ENCODE measurements around the gene COA5.

Gene COA5, protein sequence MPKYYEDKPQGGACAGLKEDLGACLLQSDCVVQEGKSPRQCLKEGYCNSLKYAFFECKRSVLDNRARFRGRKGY

DNA sequence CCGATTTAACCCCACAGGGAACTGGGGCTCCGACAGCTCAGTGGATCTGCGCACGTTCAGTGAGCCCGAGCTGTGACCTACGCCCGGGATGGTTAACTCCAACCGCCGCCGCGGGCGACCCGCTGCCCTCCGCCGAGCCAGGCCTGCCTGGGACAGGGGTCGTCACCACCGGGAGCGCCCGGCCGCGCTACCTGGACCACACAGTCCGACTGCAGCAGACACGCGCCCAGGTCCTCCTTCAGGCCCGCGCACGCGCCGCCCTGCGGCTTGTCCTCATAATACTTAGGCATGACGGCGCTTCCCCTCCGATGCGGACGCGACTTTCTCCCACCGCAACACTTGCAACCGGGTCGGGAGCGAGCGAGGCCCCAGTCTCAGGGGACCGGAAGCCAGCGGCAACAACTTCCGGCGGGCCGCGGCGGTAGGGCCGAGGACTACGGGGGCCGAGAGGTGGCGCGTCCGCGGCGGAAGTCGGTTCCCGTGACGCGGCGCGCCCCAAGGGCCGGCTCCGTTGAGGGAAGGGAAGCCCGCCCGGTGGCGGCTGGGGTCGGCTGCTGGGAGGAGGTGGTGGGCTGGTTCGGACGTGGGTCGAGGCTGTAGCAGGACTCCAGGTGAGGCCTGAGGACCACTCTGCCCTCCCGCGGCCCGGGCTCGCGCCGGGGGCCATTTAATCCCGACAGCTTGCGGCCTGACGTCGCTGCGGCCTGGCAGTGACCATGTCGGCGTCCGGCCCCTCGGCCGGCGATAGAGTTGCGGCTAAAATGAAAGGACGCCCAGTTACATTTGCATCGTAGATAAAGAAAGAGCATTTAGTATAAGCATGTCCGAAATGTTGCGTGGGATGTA lies at the start of gene COA5, which contains the start of gene UNC50:
Gene COA5, minus strand, starts transcription at position 397 of the 846 bp plus-strand sequence. Its CDS starts 107 bp downstream, at position 290.
Gene UNC50, plus strand, starts transcription at position 474 of the 846 bp plus-strand sequence. CDS start 1,171 bp downstream, outside the sequence.
- peak within 1 kb of the TSS; percentile 85 for H3K4me3 ChIP-seq (ENCODE audit: low read depth, low read length)

DNA sequence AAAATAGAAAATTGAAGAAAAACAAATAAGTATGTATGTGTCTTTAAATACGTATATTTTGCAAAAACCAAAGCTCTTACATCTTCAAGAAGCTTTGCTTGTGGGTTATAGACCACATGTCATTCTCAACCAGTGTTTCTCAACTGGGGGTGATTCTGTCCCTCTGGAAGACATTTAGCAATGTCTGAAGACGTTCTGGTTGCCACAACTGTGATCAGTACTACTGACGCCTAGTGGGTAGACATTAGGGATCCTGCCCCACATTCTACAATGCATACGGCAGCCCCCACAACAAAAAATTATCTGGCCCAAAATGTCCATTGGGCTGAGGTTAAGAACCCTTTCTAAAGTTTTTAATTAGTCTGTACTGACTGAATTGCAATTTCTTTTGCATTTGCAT lies 48.5 kb upstream of the COA5 start:
- H3K4me3 ChIP-seq (ENCODE audit: low read depth, low read length), result no peak overlapping the region

DNA sequence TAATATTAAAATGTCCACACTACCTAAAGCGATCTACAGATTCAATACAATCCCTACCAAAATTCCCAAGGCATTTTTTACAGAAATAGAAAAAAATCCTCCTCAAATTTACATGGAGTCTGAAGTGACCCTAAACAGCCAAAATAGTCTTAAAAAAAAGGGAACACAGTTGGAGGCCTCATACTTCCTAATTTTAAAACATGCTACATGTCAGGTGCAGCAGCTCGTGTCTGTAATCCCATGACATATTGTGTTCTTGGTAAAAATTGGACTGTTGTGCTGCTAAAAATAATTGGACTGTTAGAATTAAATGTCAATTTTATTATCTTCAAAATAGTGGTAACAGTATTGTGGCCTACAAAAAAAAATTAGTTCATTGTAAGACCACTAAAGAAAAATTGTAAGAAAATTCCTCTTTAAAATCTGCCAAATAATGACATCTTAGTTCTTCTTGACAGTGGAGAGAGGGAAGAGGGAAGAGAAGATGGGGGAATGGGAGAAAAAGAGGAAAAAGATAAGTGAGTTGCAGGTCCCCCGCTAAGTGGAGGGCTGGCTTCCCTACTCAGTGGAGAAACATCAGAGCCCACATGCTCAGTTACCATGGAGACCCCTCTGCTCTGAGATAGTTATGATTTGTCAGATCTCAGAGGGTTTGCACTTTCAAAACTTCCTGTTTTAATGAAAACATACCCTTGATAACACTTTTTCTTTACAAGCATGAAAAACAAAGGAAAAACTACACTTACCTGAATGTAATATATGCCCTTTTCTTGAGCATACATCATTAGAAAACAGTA lies 46.6 kb upstream of the COA5 start:
- H3K4me3 ChIP-seq (ENCODE audit: low read depth, low read length), result no peak overlapping the region

DNA sequence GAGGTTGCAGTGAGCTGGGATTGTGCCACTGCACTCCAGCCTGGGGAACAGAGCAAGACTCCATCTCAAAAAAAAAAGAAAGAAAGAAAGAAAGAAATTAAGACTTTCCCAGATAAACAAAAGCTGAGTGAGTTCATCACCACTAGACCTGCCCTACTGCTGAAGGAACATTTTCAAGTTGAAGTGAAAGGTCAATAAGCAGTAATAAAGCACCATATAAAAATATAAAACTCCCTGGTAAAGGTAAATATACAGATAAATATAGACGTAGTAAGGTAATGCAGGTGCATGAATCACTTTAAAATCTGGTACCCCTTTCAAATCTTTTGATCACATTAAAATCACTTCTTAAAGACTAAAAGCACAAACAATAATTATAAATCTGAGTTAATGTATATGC lies 42.7 kb upstream of the COA5 start:
- no peak overlapping the region for H3K4me3 ChIP-seq (ENCODE audit: low read depth, low read length)

DNA sequence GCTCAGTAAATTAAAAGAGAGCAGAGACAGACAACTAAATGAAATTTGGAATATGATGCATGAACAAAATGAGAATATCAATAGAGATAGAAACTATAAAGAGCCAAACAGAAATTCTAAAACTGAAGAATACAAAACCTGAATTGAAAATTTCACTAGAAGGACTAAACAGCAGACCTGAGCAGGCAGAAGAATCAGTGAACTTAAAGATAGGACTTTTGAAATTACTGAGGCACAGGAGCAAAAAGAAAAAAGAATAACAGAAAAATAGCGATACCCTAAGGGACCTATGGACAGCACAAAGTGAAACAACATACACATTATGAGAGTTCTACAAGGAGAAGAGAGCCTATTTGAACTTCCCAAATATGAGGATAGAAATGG lies 41.7 kb upstream of the COA5 start:
- H3K4me3 ChIP-seq (ENCODE audit: low read depth, low read length), result no peak overlapping the region

DNA sequence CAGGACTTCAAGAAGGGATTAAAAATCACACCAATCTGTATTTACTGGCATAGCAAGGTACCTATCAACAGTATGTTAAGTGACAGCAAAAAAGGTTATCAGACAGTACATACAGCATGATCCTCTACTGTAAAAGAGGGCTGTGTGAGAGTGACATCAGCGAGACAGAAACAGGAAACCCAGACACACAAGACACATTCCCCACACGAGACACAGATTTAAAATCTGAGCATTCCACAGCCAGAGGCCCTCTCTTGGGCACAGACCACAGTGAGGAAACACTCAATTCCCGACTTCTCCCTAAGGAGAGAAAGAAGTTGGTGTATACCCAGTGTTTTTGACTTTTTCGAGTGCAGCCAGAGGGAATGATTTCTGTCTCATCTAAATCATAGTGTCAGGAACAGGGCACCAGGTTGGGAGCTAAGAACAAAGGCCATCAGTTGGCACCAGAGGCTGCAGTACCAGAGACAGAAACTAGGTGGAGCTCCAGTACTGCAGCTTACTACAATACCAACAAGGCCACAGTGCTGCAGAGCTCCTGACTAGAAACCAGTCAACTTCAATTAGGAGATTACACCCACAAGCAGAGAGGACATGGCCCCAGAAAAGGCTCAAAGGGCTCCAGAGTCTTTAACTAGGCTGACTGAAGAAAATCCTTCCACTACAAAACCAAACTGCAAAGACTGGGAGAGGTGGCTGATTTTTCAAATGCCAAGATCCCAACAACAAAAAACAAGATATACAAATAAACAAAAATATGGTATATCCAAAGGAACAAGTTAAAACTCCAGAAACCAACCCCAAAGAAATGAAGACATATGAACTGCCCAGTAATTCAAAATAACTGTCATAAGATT lies 41.1 kb upstream of the COA5 start:
- no peak overlapping the region for H3K4me3 ChIP-seq (ENCODE audit: low read depth, low read length)

DNA sequence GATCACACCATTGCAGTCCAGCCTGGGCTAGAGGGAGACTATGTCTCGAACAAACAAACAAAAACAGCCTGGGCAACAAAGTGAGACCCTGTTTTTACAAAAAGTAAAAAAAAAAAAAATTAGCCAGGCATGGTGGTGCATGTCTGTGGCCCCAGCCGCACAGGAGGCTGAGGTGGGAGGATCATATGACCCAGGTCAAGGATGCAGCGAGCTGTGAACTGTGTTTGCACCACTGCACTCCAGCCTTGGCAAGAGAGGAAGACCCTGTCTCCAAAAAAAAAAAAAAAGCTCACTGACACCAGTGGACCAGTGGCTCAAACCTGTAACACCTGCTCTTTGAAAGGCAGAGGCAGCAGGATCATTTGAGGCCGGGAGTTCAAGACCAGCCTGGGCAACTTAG lies 40.1 kb upstream of the COA5 start:
- H3K4me3 ChIP-seq (ENCODE audit: low read depth, low read length), result no peak overlapping the region

DNA sequence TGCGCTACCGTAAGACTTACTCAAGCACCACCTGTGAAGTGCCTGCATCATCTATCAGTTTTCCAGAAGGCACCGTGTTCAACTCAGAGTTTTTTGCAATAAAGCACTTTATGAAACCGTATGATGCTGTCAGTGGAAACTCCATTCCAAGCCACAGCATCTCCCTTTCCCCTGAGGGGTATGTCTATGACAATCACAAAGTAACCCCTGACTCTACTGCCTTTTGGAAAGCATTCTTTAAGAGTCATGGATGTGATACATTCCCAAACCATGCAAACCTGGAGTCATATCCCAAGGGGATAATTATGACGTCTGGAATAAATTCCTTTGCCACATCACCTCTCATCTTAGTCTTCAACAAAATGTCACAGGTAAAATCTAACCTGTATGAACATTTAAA lies 39.3 kb upstream of the COA5 start:
- no peak overlapping the region for H3K4me3 ChIP-seq (ENCODE audit: low read depth, low read length)

DNA sequence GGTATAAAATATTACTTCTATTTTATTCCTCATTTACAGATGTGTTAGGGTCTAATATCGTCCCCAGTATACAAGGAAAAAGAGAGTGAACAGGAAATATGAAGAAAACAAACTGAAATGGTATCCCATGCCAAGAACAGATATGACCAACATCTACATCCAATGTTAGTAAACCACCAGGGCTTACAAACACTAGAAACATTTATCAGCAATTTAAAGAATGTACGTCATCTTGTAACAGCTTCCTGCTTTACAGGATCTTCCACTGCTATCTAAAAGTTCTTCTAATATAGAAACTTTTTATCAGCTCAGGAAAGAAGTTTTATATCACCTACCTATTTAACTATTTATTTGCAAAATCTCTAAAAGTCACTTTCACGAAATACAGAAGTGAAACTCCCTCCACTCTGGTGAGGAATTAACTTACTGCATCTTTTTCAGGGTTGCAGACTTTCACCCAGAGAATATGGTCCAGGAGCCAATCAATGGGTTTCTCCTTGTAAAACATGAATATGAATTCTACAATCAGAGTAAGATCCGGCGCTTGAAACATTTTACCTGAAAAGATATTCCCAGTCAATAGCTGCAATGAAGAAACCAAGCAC lies 35.3 kb upstream of the COA5 start:
- H3K4me3 ChIP-seq (ENCODE audit: low read depth, low read length), result no peak overlapping the region

DNA sequence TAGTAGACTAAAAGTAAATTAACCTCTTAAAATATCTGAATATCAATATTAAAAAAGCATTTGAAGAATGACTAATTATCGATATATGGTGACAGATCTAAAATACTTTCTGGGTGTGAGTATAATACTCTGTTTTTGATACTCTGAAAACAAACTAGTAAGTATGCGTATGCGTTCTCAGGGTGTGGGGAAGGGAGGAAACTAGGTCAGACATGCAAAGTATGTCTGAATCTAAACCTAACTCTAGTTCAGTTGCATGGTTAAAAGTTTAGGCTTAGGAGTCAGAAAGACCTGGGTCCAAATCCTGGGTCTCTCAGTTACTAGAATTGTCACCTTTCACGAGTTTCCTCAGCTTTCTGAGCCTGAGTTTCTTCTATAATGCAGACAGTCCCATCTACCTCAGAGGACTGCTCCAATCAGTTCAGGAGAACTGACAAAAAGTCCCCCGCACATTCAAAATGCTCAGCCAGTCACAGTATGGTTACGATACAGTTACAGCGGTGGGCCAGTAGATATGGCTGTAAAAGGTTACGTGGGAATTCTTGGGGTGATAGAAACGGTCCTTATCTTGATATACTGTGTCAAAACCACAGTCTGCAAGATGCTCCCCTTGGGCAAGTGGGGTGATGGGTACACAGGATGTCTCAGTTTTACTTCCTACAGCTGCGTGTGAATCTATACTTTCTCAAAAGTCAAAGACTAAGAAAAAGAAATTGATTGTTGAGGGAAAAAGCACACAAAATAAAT lies 29.3 kb upstream of the COA5 start:
- no peak overlapping the region for H3K4me3 ChIP-seq (ENCODE audit: low read depth, low read length)

DNA sequence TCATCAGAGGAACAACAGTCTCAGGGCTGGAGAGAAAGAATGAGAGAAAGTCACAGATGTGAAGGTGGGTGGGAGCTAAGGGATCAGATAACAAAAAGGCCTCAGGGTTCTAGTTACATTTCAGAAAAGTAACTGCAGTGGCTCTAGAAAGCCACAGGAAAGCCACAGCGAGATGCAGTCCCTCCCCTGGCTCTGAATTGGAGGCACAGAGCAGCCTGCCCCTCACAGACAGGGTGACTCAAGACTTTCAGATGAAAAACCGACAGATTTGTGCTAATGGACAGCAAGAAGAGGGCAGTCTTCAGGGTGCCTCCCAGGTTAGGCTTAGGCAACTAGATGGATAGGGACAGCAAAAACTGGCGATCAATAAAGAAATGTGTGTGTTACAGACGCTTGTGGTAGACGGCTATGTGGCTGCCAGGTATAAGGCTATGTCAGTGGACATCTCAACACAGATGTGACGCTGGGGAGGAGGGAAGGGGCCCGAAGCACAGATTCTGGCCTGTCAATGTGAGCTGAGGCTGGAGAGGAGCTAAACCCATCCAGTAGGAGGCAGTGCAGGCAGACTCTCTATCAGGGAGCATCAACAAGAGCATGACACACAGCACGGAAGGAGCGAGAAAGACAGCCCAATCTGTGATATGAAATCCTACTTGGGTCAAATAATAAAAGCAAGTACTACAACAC lies 26.2 kb upstream of the COA5 start:
- no peak overlapping the region for H3K4me3 ChIP-seq (ENCODE audit: low read depth, low read length)

DNA sequence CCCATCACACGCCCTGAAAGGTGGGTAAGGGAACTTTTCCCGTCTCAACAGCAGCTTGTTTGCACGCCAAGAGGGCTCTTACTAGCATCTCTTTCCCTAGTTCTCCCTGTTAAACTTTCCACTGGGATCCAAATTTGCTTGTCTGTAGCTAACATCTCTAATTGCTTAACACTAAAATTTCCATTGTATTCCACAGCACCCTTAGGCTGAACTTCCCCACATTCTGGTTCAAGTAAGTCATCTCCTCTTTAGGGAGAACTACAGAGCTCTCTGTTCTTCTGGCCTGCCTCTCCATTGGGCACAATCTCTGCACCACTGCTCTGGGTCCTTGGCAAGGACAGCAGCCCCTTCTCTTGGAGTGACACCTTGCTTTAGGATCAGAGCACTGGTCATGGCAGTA lies 24.0 kb upstream of the COA5 start:
- H3K4me3 ChIP-seq (ENCODE audit: low read depth, low read length), result no peak overlapping the region

DNA sequence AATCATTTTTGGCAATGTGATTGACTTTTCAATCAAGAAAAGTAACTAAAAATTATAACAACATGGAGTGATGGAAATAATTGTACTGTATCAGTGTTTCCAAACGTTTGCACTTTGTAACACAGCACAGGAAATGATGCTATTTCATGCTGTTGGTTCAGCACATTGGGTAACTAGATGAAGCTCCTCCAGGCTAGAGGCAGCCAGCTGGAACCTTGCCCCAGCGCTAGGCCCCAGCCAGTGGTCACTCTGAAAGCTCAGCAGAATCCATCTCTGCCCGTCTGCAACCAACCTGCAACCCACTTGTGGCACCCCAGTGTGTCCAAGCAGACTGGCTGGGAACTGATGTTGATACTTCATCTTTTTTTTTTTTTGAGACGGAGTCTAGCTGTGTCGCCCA lies 15.3 kb upstream of the COA5 start:
- no peak overlapping the region for H3K4me3 ChIP-seq (ENCODE audit: low read depth, low read length)

DNA sequence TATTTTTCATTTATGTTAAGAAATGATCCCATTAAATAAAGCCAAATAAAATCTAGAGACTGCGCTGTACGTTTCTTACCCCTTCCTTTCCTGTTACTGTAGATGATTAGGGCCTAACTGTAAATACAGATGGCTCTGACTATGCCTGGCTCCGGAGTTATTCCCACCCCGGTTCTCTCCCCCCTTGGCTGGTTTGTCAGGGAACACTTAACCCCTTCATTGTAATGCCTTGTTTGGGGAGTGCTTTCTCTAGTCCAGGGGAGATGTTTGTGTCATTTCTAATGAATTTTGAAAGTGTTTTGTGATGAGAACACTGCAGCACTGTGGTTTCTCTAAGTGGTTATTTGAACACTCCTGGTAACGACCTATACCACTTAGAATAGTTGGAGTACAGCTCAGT lies 8.8 kb upstream of the COA5 start:
- H3K4me3 ChIP-seq (ENCODE audit: low read depth, low read length), result no peak overlapping the region

DNA sequence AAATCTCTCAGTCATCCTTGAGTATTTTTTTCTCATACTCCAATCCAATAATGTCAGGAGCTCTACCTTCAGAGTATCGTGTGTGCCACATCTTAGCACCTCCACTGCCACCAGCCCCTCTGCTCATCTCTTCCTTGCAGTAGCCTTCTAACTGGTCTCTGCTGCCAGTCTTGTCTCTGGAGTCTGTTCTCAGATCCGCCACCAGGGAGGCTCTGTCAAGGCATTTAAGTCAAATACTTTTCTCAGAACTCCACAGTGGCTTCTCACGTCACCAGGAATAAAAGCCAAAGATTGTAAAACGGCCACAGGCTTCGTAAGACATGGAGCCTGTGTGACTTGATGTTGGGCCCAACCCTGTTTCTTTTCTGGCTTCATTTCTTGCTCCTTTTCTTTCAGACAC lies 7.2 kb upstream of the COA5 start:
- no peak overlapping the region for H3K4me3 ChIP-seq (ENCODE audit: low read depth, low read length)

DNA sequence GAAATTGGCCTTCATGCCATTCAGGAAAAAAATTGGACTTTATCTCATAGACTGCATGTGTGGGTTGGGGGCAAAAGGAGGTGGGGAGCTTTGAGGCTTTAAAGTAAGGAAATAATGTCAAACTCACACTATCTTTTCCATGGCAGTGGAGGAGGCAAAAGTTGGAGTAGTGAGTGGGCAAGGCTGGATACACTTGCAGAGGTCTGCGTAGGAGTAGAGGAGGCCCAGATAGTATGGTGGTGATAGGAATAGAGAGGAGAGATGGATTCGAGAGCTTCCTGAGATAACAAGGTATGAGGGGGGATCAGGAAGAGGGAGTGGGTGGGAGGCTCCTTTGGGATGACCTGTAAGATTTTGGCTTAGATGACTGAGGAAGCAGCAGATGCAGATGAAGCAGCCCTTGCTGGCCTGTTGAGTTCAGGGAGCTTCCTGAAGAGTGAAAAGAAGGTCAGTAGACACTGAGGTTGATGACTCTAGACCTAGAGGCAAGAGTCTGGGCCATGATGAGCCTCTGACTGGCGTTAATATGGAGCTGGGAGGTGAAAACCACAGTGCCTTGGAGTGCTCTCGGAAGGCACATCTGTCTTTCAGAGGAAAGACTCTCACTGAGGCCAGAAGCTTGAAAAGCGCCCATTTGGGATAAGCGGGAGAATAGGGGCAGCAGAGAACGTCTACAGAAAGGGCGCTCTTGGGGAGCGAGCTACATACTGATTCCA lies 5.9 kb upstream of the COA5 start:
- no peak overlapping the region for H3K4me3 ChIP-seq (ENCODE audit: low read depth, low read length)

DNA sequence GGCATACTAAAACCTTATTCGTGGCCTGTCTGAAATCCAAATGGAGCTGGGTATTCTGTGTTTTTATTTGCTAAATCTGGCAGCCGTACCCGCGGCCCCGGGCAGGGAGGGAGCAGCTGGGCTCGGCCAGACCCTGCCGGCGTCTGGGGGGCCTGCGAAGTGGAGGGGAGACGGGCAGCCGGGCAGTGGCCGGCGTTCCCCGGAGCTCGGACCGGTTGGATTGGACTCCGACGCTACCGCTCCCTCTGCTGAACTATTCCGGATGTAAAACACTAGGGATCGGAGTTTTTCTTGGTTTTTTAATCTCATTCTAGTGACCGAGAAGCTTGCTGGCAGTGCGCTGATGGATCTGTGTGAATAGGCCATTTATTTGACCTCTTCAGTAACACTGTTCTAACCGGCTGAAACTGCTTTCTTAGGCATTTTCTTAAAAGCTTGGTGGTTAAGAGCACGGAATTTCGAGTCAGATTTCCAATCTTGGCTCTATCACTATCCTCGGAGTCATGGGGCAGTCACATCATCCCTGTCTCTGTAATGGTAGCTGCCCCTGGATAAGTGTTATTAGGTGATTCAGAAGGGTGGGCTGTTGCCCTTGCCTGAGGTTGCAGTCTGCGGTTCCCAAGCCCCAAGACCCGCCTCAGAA lies 771 bp upstream of the COA5 start:
- peak overlapping the region; percentile 85 for H3K4me3 ChIP-seq (ENCODE audit: low read depth, low read length)

DNA sequence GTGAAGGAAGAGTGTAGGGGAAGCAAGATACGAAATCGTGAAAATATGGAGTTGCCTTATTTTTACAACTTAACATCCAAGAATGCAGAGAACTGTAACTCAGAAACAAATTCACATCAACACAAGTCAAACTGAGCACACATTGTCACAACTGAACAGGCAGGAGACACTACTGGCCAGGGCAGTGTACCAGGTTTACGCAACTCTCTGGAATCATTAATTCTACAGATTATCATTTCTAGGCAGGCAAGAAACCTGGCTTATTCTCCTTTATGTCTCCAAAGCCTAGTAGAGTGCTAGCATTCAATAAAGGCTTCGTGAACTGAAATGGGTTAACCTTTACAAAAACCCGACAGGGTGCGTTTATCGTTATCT lies 584 bp downstream of the COA5 start:
- H3K4me3 ChIP-seq (ENCODE audit: low read depth, low read length), result peak overlapping the region; percentile 85

All from iPS-11a (cell line).